Measurements from ENCODE around the gene KRTAP4-8.
"Not testable (repeated sequence)": the region's sequence is repeated elsewhere in the genome, so short reads cannot be mapped to it uniquely, and the experiment has no call there.

The KRTAP4-8 gene

DNA sequence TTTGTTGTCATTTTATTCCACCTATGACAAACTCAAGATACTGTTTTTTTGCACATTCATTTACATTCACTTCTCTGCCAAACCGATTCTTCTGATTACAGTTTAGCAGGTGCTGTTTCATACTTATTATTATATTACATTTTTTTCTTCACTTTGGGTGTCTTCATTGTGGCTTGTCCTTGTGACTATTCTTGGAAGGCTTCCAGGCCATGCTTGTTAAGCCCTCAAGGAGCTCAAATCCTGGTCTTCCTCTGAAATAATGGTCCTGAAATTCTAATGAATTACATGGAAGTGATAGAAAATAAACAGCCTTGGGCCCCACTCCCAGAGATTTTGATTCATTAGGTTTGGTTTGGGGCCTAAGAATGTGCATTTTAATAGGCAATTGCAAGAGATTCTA lies 33.6 kb downstream of the KRTAP4-8 start:
- TF ChIP-seq, protein P1, sequence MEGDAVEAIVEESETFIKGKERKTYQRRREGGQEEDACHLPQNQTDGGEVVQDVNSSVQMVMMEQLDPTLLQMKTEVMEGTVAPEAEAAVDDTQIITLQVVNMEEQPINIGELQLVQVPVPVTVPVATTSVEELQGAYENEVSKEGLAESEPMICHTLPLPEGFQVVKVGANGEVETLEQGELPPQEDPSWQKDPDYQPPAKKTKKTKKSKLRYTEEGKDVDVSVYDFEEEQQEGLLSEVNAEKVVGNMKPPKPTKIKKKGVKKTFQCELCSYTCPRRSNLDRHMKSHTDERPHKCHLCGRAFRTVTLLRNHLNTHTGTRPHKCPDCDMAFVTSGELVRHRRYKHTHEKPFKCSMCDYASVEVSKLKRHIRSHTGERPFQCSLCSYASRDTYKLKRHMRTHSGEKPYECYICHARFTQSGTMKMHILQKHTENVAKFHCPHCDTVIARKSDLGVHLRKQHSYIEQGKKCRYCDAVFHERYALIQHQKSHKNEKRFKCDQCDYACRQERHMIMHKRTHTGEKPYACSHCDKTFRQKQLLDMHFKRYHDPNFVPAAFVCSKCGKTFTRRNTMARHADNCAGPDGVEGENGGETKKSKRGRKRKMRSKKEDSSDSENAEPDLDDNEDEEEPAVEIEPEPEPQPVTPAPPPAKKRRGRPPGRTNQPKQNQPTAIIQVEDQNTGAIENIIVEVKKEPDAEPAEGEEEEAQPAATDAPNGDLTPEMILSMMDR (IDR thresholded peaks at IDR 0.05; ENCODE audit: low read depth, low read length), result no peak
- no peak for DNase-seq (ENCODE audit: extremely low read depth, low read depth)

DNA sequence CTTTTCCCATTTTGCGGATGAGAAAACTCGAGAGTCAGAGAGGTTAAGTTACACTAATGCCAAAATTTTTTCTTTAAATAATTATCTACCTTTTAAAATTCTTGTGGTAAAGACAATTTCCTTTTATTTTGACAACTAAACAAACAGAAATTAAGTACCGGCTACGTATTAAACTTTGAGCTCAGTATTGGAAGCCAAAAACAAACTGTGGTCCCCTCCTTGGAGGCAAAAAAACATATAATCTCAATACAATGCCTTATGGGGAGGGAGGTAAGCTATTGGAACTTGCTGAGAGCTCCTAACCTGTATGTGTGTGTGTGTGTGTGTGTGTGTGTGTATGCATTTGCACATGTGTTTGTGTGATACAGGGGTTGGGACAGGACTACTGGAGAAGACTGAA lies 34.5 kb downstream of the KRTAP4-8 start:
- no peak for DNase-seq (ENCODE audit: extremely low read depth, low read depth)
- TF ChIP-seq, protein P1 (IDR thresholded peaks at IDR 0.05; ENCODE audit: low read depth, low read length), result no peak

DNA sequence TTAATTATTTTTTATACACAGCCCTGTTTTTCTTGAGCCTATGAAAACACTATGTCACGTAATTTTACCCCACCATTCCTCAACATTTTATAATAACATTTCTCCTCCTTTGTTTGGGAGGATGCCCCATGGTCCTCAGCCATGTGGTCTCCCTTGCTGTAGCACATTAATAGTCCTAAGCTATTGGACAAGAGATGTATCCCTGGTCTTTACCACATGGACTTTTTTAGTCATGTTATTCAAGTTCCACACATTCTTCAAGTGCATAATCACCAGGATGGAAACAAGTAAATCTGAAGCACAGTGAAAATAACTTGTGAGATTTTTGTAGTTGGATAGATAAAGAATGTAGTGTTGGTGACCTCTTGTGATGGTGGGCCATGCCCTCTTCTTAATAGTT lies 36.0 kb downstream of the KRTAP4-8 start:
- TF ChIP-seq, protein P1 (IDR thresholded peaks at IDR 0.05; ENCODE audit: low read depth, low read length), result no peak
- DNase-seq (ENCODE audit: extremely low read depth, low read depth), result peak; percentile 67

DNA sequence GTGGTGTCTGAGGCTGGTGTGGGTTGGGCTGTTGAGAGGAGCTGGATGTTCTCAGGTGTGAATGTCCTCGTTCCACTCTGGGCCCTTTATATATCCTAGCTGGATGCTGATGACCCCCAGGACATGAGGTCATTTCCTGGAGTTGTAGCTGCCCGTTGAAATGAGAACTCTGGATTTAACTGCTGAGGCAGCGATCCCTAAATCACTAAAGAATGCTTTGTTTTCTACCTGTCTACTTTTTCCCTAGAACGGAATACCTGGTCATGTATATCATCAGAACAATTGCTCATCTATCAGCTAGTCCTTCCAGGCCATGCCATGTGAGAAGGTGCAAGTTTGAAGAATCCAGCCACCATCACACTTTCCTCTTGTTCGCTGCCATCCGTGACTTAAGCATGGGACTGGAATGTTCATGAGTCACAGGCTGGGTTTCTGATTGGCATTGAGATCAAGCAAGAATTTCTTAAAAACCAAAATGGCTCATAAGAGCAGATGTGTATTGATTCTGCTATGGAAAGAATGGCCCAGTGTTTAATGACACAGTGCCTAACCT lies 37.8 kb downstream of the KRTAP4-8 start, which contains the start of gene KRTAP2-3:
Gene KRTAP2-3 (minus strand): TSS at position 63 of the 553 bp plus-strand sequence. CDS start 64 bp downstream, outside the sequence.
- peak; percentile 81 for DNase-seq (ENCODE audit: extremely low read depth, low read depth)
- TF ChIP-seq, protein P1 (IDR thresholded peaks at IDR 0.05; ENCODE audit: low read depth, low read length), result no peak

DNA sequence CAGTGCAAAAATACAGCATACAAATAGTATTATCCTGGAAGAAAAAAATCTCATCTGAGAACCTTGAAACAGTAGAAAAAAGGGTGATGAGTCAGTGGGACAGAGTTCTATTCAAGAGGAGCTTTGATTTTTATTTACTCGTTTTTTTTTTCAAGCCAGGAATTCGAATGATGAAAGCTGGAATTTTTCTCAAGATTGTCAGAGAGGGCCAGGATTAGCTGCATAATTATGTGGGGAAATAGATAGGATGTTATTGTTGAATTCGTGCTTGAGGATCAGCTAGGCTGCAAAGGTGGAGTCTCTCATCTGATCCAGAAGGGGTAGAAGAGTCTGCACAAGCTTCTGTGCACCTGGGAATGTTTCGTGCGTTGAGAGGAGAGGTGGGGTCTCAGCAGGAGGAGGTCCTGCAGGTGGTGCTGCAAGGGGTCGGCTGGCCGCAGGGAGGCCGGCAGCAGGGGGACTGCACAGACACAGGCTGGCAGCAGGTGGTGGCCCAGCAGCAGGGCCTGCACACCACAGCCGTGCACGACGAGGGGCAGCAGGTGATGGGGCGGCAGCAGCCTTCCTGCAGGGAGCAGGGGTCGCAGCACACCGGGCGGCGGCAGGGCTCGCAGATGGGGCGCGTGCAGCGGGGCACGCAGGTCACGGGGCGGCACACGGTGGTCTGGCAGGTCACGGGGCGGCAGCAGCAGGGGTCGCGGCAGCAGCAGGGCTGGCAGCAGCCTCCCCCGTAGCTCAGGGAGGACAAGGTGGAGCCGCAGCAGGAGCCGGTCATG lies 38.5 kb downstream of the KRTAP4-8 start:
- peak; percentile 64 for DNase-seq (ENCODE audit: extremely low read depth, low read depth)

DNA sequence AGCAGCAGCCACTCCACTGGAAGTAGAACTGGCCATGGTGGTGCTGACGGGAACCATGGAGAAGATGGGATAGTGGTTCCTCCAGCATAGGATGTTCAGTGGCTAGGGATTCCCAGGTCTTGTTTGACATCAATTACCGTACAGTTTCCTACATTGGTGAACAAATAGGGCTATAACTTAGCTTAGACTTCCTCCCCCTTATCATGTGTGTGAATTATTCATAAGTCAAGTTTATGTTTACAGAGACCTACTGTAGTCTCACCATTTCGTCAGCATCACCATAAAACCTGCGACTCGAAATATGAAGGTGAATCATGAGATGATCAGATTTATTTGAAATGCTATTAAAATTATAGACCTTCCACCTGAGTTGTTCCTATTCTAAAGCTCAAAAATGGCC lies 39.2 kb downstream of the KRTAP4-8 start:
- TF ChIP-seq, protein P1 (IDR thresholded peaks at IDR 0.05; ENCODE audit: low read depth, low read length), result no peak
- no peak for DNase-seq (ENCODE audit: extremely low read depth, low read depth)

DNA sequence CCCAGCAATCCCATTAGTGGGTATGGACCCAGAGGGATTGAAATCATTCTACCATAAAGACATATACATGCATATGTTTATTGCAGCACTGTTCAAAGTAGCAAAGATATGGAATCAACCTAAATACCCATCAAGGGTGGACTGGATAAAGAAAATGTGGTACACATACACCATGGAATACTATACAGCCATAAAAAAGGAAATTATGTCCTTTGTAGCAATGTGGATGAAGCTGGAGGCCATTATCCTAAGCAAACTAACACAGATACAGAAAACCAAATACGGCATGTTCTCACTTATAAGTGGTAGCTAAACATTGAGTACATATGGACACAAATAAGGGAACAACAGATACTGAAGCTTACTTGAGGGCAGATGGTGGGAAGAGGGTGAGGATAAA lies 40.4 kb downstream of the KRTAP4-8 start:
- DNase-seq (ENCODE audit: extremely low read depth, low read depth), result no peak
- TF ChIP-seq, protein P1 (IDR thresholded peaks at IDR 0.05; ENCODE audit: low read depth, low read length), result no peak

DNA sequence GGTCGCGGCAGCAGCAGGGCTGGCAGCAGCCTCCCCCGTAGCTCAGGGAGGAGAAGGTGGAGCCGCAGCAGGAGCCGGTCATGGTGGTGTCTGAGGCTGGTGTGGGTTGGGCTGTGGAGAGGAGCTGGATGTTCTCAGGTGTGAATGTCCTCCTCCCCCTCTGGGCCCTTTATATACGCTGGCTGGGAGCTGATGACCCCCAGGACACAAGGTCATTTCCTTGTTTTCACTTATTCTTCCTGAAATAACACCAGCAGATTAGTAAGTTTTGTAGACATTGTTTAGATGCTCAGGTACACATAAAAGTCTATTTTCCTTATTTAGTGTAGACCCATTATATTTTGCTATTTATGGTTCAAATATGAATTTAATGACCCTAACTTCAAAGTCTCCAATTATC lies 42.8 kb downstream of the KRTAP4-8 start, which contains the start of gene KRTAP2-2:
Gene KRTAP2-2 (minus strand): TSS at position 101 of the 400 bp plus-strand sequence. CDS start 19 bp downstream, at position 82.
- DNase-seq (ENCODE audit: extremely low read depth, low read depth), result not testable (repeated sequence)

DNA sequence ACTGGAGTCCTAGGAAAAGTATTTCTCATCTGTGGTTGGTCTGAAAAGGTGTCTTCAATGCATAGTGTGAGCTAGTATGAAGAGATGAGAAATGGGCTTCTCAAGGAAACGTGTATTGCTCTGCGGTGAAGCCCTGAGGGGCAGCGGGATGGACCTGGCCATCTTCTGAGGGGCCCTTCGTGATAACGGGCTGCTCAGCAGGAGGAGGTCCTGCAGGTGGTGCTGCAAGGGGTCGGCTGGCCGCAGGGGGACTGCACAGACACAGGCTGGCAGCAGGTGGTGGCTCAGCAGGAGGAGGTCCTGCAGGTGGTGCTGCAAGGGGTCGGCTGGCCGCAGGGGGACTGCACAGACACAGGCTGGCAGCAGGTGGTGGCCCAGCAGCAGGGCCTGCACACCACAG lies 43.4 kb downstream of the KRTAP4-8 start:
- DNase-seq (ENCODE audit: extremely low read depth, low read depth), result not testable (repeated sequence)
